HG02852 (cell line): Measurements from ENCODE around the gene PSRC1.
"Not testable (repeated sequence)": the region's sequence is repeated elsewhere in the genome, so short reads cannot be mapped to it uniquely, and the experiment has no call there.

ENCODE experiments used
- ATAC-seq: cut with Tn5 transposase; IDR thresholded peaks from one replicate; pipeline ENCODE4 v1.9.1; 2021; ENCODE audit warnings: mild to moderate bottlenecking, moderate library complexity; ENCODE audit not compliant: unreplicated experiment

Gene PSRC1

GRCh38 chr1:109298666-109299557 is 16.0 kb upstream of the PSRC1 start:
- ATAC-seq: no peak

DNA sequence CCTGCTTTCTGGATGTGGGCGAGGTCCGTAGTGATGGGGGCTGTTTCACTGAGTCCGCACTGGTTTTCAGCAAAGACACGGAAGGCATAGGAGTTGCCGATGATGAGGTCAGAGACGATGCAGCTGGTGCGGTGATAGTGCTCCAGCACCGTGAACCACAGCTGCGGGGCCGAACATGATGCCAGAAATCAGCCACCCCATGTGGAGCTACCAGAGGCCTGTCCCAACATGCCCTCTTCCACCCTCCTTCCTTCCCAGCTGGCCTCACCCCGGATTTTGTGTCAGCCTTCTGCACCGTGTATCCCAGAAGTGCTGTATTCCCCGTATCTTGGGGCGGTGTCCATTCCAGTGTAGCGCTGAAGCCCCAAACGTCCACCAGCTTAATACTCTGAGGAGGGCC is 13.8 kb upstream of the PSRC1 start:
- ATAC-seq: no peak

DNA sequence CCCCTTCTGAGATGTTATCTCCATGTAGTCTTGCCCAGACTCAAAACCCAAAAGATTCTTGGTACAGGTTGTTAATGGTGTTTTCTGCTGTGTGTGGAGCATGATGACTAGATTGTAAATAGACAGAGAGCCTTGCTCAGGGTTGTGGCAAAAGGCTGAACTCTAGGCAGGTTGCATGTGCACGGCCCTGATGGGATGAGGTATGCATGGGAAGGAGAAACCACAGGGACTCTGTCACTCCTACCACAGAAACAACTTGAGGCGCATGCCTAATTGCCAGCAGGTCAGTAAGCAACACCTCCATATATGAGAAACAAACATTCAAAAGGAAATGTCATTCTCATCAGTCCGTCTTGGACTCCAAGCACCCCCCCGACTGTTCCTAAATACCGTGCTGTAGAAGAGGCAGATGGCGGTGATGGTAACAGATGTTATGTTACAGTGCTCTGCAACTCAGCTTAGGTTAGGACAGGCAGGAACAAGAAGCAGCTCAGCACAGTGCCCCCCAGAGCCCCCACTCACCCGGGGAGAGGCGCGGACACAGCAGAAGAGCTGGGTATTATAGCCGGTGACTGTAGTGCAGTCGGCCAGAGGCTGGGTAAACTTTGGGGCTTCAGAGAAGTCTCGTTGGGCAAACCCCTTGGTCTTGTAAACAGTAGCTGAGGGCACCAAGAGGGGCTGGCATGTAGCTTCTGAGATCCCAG is 12.9 kb upstream of the PSRC1 start:
- ATAC-seq: no peak

- no peak for ATAC-seq
Observed at GRCh38 chr1:109294481-109294880, 11.5 kb upstream of the PSRC1 start.

GRCh38 chr1:109293026-109293425 is 10.1 kb upstream of the PSRC1 start:
- no peak for ATAC-seq

- ATAC-seq: no peak
Observed at GRCh38 chr1:109292364-109292763, 9.4 kb upstream of the PSRC1 start.

GRCh38 chr1:109290998-109291397 is 8.1 kb upstream of the PSRC1 start:
- ATAC-seq: no peak

DNA sequence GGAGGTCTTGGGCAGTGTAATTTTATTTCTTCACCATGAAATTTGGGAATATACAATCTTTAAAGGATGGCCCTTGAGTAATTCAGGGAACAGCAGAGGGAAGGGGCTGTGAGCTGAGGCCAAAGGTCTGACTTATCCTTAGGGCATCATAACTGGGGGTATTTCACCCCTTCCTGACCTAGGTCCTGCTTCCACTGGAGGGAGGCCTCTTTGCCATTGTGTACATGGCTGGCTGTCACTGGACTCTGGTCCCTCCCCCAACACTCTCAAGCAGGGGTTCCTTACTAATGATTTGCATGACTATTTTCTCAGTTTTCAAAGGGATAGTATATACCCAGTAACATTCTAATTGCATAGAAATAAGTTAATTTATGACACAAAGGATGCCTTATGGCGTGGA is 7.2 kb upstream of the PSRC1 start:
- ATAC-seq: no peak

DNA sequence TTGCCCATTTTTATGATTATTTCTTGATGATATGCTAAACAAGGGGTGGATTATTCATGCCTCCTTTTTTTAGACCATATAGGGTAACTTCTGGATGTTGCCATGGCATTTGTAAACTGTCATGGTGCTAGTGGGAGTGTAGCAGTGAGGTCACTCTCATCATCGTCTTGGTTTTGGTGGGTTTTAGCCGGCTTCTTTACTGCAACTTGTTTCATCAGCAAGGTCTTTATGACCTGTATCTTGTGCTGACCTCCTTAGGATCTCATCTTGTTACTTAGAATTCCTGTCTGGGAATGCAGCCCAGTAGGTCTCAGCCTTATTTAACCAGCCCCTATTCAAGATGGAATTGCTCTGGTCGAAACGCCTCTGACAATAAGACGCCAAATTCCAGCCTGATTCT is 3.8 kb upstream of the PSRC1 start:
- not testable (repeated sequence) for ATAC-seq

DNA sequence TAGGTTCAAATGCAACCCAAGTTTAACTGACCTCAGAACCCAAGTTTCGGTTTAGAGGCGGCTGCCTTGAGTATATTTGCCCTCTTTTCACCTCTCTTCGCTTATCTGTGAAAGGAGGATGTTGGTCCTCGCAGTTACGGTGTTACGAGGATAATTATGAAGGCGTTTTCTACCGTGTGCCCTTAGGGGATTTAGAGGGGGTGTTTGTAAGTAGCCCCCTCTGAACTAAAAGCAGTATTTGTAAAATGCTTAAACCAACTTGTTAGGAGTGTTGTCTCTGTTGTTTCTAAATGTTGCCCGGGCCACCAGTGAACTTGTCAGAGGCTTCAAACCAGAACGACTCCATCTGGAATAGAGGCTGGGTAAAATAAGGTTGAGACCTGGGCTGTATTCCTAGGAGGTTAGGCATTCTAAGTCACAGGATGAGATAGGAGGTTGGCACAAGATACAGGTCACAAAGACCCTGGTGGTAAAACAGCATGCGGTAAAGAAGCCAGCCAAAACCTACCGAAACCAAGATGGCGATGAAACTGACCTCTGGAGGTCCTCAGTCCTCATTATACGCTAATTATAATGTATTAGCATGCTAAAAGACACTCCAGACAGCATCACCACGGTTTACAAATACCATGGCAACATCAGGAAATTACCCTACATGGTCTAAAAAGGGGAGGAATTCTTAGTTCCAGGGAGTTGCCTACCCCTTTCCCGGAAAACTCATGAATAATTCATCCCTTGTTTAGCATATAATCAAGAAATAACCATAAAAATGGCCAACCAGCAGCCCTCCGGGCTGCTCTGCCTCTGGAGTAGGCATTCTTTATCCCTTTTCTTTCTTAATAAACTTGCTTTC is 1.0 kb upstream of the PSRC1 start:
- peak; percentile 25 for ATAC-seq

DNA sequence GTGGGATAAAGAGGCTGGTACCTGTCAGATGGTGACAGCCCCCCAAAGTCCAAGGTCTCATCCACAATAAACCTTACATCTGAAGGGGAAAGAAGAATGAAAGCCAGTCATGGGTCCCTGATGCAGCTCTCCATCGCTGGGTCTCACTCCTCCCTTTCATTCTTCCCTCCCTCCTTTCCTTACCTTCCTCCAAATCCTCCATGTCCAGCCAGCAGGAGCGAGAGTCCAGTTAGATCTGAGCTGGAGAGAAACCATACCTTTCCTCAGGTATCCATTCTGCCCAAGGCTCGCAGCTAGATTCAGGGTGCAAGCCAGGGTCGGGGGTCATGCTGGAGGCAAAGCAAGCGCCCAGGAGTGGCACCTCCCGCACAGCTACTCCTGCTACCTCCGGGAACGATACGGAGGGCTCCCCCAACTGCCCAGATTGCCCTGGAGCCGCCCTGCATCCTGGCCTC is 421 bp downstream of the PSRC1 start:
- no peak for ATAC-seq

DNA sequence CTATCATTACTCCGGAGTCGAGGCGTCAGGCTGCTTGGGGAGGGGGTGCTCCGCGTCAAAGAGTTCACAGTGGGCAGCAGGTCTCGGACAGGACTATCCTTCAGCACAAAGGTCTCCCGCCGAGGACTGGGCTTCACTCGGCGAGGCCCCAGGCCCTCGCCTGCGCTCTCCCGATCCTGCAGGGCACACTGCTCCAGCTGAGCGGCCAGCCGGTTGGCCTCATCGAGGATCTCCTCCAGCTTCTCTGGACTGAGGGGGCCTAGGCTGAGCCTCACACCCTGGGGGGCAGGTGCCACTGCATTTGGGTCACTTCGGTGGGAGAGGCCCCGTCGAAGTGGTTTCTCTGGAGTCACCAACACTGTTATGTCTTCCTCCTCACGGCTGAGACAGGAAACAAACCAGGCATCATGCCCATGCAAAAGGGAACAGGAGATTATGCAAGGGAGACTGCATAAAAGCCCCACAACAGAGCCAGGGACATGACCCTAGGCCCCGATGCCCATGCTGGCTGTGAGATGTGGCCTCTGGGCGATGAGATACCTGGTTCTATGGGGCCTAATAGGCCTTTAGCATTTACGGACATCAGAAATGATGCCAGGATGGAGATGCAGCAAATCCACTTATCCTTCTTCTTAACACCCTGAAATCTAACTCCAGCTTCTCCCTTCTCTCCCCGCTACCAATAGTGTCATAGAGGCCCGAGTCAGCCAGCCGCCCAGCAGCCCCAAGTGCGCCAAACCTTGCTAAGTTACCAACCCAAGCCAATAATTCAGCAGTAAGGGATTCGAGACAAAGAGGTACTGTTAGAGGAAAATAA is 1.1 kb downstream of the PSRC1 start:
- no peak for ATAC-seq

DNA sequence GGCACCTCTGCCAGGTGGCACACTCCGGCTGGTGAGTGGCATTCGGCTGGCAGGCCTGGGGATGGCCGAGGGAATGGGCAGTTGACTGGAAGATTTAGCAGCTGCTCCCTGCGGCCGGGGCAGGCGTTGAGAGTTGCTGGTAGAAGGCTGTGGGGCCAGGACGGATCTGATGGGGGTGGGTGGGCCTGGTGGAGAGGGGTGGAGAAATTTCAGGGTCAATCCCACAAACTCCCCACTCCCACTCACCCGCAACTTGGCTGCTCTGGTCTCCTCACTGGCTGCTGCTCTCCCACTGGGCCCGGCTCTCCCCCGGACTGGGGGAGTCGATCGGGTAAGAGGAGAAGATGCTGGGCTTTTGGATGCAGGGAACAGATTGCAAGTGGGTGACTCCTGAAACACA is 2.1 kb downstream of the PSRC1 start:
- no peak for ATAC-seq

- ATAC-seq: no peak
Observed at GRCh38 chr1:109279615-109280278, 3.2 kb downstream of the PSRC1 start.

GRCh38 chr1:109277434-109278204 is 5.3 kb downstream of the PSRC1 start:
- ATAC-seq: peak; percentile 88

GRCh38 chr1:109275706-109276345 is 7.1 kb downstream of the PSRC1 start:
- no peak for ATAC-seq

DNA sequence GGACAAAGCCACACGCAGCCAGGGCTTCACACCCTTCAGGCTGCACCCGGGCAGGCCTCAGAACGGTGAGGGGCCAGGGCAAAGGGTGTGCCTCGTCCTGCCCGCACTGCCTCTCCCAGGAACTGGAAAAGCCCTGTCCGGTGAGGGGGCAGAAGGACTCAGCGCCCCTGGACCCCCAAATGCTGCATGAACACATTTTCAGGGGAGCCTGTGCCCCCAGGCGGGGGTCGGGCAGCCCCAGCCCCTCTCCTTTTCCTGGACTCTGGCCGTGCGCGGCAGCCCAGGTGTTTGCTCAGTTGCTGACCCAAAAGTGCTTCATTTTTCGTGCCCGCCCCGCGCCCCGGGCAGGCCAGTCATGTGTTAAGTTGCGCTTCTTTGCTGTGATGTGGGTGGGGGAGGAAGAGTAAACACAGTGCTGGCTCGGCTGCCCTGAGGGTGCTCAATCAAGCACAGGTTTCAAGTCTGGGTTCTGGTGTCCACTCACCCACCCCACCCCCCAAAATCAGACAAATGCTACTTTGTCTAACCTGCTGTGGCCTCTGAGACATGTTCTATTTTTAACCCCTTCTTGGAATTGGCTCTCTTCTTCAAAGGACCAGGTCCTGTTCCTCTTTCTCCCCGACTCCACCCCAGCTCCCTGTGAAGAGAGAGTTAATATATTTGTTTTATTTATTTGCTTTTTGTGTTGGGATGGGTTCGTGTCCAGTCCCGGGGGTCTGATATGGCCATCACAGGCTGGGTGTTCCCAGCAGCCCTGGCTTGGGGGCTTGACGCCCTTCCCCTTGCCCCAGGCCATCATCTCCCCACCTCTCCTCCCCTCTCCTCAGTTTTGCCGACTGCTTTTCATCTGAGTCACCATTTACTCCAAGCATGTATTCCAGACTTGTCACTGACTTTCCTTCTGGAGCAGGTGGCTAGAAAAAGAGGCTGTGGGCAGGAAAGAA is 8.1 kb downstream of the PSRC1 start:
- ATAC-seq: no peak
